IPS-18a (cell line): ENCODE measurements around the gene EEPD1.

Experiments
- H3K27ac ChIP-seq: one replicate; pipeline ENCODE4 v1.5.1; 2013; ENCODE audit warnings: low read length
- H3K27me3 ChIP-seq: one replicate; pipeline ENCODE4 v1.6.1; 2013; ENCODE audit warnings: mild to moderate bottlenecking, low read length; ENCODE audit not compliant: control insufficient read depth, insufficient read depth
- H3K36me3 ChIP-seq: one replicate; pipeline ENCODE4 v1.6.1; 2013; ENCODE audit warnings: low read depth, low read length; ENCODE audit not compliant: control insufficient read depth
- H3K4me1 ChIP-seq: one replicate; pipeline ENCODE4 v1.6.1; 2013; ENCODE audit warnings: low read depth, low read length; ENCODE audit not compliant: control insufficient read depth
- H3K4me3 ChIP-seq: one replicate; pipeline ENCODE4 v1.5.1; 2013; ENCODE audit warnings: low read length
- H3K9ac ChIP-seq: one replicate; pipeline ENCODE4 v1.6.1; 2013; ENCODE audit warnings: mild to moderate bottlenecking, low read length, moderate library complexity
- H3K9me3 ChIP-seq: one replicate; pipeline ENCODE4 v1.6.1; 2013; ENCODE audit warnings: low read depth, low read length; ENCODE audit not compliant: control insufficient read depth

The EEPD1 gene

DNA sequence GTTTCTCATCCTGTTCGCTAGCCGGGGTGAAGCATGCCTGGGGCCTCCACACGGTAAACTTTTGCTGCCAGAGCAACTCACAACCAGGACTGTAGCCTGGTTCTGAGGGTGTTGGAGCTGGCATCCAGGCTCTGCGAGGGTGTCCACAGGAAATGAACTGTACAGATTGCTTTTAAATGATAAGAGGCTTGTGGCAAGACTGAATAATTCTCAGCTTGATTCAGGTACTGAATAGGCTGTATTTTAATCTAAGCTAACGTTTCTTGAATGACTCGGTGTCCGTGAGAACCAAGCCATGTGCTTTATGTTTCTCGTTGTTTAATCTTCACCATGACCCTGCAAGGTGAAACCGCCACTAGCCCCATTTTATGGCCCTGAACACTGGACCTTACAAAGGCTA is 49.3 kb downstream of the EEPD1 start:
- no peaks in the 10 kb centered on the region for H3K27me3 ChIP-seq
- no peak overlapping the region for H3K27ac ChIP-seq
- peaks cover 1% of the 10 kb centered on the region for H3K4me1 ChIP-seq
- H3K9ac ChIP-seq, result no peak overlapping the region
- no peaks in the 10 kb centered on the region for H3K9me3 ChIP-seq
- no peaks in the 10 kb centered on the region for H3K36me3 ChIP-seq
- no peak overlapping the region for H3K4me3 ChIP-seq

DNA sequence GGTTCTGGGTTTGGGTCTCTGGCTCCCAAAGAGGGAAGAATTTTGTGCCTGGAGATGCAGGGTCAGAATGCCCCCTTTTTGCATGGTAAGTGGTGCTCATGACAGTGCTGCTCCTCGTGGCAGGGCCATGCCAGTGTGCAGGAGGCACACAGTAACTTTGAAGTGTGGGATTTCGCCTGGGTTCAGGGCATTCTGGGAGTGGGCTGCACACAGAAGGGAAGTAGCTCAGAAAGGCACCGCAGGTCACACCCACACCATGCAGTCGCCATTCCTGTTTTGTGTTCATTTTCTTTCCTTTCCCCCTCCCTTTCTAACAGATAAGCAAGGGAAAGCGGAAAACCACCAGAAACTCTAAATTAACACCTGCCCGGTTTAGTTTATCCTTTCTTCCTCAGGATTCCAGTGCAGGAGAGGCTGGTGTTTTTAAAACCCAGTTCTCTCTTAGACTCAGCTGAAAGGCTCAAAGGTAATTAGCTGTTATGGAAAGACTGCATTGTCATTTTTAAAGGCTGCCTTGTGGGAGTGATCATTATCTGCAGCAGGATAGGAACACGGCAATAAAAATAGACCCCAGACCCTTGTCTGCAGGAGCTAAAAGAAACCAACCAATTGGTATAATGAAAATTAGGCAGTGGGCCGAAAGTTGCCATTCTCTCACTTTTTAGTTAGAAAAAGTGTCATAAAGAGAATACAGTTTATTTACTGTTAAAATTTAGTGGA is 50.2 kb downstream of the EEPD1 start:
- H3K4me1 ChIP-seq, result peaks cover 8% of the 10 kb centered on the region
- no peak overlapping the region for H3K27ac ChIP-seq
- H3K9me3 ChIP-seq, result no peaks in the 10 kb centered on the region
- H3K4me3 ChIP-seq, result no peak overlapping the region
- no peaks in the 10 kb centered on the region for H3K27me3 ChIP-seq
- no peaks in the 10 kb centered on the region for H3K36me3 ChIP-seq
- H3K9ac ChIP-seq, result no peak overlapping the region

DNA sequence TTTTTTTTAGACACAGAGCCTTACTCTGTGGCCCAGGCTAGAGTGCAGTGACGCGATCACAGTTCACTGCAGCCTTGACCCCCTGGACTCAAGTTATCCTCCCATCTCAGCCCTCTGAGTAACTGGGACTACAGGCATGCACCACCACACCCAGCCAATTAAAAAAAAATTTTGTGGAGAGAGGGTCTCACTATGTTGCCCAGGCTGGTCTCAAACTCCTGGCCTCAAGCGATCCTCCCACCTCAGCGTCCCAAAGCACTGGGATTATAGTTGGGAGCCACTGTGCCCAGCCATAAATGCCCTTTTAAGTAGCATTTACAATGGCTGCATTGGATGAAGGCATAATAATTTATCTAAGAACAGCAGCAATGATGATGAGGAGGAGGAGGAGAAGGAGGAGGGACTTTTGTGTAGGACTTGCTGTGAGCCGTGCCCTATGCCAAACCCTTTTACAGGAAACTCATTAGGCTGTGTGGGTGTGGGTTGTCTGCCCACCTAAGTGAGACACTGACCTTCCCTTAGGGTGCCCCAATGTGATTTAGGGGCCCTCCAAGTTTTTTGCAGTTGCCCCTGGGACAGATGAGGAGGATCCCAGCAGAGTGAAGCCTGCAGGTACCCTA is 51.1 kb downstream of the EEPD1 start:
- Histone ChIP-seq H3K27me3 (no peaks in the 10 kb centered on the region), H3K9ac (no peak overlapping the region), H3K4me3 (no peak overlapping the region), H3K4me1 (peaks cover 8% of the 10 kb centered on the region), H3K36me3 (no peaks in the 10 kb centered on the region), H3K9me3 (no peaks in the 10 kb centered on the region), H3K27ac (no peak overlapping the region)

DNA sequence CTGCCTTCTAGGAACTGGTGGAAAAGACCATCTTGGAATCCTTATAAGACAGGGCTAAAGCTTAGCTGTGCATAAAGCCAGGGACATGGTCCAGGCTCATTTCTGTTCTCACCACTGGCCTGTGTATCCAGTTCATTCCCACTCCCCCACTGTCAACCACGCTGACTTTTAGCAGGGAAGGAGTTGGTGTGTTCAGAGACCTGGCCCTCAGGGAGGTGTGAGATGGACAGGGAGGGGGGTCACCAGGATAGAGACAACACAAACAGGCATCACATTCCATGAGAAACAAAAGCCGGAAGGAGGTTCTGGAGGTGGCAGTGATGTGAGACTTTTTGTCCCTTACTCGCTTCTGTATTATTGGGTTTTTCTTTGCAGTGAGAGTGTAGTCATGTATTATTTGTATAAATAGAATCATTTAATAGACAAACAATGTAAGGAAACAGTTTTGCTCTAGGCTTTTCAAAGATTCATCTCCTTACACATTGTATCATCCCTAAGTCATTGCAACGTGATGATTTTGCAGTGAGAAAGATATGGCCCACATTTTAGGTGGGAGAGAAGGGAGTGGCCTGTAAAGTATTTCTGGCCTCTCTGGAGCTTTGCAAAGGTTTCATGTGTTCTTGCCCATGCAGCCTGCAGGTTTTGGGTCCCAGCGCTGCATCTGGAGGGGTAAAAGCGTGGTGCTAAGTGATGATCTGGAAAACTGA is 52.0 kb downstream of the EEPD1 start:
- no peaks in the 10 kb centered on the region for H3K27me3 ChIP-seq
- no peaks in the 10 kb centered on the region for H3K9me3 ChIP-seq
- no peak overlapping the region for H3K27ac ChIP-seq
- H3K4me3 ChIP-seq, result no peak overlapping the region
- no peaks in the 10 kb centered on the region for H3K36me3 ChIP-seq
- H3K4me1 ChIP-seq, result peaks cover 8% of the 10 kb centered on the region
- no peak overlapping the region for H3K9ac ChIP-seq

DNA sequence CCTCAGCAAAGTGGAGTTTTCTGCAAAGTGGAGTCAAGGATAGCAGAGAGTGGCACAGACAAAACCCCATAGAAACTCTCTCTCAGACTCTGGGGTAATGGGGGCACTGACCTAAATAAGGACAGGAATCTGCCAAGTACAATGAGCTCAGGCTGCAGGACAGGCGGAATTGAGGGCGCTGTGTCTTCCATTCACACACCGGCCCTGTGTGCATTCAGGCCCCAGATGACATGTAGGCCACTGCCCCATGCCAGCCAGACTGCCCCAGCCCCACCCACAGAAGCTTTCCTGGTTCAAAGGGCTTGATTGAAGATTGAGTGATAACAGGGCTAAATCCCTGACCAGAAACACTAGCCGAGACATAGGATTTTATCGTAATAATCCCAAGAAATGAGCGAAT is 52.7 kb downstream of the EEPD1 start:
- Histone ChIP-seq H3K9ac (no peak overlapping the region), H3K27ac (no peak overlapping the region), H3K9me3 (no peaks in the 10 kb centered on the region), H3K27me3 (no peaks in the 10 kb centered on the region), H3K4me3 (no peak overlapping the region), H3K36me3 (no peaks in the 10 kb centered on the region), H3K4me1 (peaks cover 8% of the 10 kb centered on the region)

DNA sequence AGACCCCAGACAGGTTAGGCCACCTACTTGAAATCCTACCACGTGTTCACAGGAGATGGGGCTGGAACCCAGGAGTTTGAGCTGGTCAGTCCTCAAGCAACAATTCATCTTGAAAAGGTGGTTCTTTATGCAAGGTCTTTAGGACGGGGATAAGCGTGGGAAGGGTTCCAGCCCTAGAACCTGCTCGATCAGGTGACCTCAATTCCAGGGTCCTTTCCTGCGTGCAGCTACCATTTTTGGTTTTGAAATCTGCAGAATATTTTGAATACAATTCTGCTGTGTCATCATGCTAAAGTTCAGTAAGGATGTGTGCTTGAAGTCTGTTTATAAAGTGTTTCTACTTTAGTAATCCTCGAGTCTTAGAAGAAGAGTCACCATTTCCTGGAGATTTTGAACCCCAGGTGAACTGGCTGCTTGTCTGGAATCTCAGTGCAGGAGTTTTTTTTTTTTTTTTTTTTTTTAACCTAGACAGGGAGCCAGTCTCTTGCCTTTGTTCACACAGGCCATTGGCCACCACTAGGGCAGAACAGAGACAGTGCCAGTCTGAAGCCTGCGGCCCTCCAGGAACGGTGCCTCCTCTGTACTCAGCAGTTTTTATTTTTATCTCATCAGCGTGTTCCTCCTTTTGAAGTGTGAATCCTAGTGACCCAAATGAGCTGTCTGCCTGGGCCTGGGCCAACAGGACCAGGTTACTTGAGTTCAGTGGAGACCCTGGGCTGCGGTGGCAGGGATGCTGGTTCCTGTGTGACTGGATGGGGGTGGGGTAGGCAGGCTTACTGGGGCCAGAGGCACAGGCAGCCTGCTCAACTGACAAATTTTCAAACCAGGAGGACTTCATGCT is 54.6 kb downstream of the EEPD1 start:
- Histone ChIP-seq H3K9me3 (no peaks in the 10 kb centered on the region), H3K9ac (no peak overlapping the region), H3K4me1 (peaks cover 8% of the 10 kb centered on the region), H3K36me3 (no peaks in the 10 kb centered on the region), H3K4me3 (no peak overlapping the region), H3K27me3 (no peaks in the 10 kb centered on the region), H3K27ac (no peak overlapping the region)

DNA sequence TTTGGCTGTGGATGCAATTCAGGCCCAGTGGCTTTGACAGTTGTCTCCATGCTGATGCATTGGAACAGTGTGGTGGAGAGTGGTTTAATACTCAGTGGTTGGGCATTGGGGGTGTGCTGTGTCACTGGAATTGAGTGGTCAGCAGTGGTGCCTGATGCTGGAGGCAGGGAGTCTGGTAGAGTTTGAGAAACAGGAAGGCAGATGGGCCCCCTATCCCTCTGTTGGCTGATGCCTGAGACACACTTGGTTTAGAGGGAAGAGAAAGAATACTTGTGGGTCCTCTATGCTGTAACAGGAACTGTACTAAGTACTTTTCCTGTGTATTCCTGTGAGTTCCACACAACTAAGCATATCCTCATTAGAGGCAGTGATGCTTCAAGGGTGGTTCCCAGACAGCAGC is 55.4 kb downstream of the EEPD1 start:
- H3K9ac ChIP-seq, result no peak overlapping the region
- no peaks in the 10 kb centered on the region for H3K9me3 ChIP-seq
- H3K27me3 ChIP-seq, result no peaks in the 10 kb centered on the region
- no peak overlapping the region for H3K4me3 ChIP-seq
- no peak overlapping the region for H3K27ac ChIP-seq
- H3K36me3 ChIP-seq, result no peaks in the 10 kb centered on the region
- H3K4me1 ChIP-seq, result peaks cover 8% of the 10 kb centered on the region

DNA sequence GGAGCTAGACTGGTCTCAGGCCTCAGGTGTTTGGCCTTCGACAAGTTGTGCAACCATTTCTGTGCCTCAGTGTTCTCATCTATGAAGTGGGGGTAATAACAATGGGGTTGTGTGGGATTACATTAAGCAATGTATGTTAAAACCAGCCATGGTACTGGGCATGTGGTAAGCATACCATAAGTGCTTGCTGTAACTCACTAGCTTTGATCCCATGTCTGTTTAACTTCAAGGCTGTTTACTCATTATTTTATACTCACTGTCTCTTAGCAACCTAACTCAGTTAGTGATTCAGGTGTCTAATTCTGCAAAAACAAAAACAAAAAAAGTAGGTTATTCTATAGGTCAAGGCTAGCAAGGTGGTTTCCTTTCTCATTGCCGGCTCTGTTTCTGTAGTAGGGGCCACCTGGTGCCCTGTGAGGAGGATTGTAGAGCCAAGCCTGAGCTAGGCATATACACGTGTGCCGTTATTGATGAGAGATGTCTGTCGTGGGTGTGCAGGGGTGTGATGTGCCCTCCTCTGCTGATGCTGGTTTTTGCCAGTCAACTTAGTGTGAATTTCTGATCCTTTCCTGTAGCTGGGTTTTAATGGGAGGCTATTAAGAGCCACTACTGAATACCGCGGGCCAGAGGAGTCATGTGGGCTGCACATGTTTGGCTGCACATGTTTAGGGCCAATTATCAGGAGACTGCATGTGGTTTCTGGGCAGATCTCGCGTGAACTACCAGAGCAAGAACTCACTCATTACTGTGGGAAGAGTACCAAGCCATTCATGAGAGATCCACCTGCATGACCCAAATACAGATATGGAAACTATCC is 56.2 kb downstream of the EEPD1 start:
- H3K27me3 ChIP-seq, result no peaks in the 10 kb centered on the region
- no peak overlapping the region for H3K4me3 ChIP-seq
- H3K36me3 ChIP-seq, result no peaks in the 10 kb centered on the region
- no peak overlapping the region for H3K9ac ChIP-seq
- peaks cover 8% of the 10 kb centered on the region for H3K4me1 ChIP-seq
- H3K9me3 ChIP-seq, result no peaks in the 10 kb centered on the region
- no peak overlapping the region for H3K27ac ChIP-seq

DNA sequence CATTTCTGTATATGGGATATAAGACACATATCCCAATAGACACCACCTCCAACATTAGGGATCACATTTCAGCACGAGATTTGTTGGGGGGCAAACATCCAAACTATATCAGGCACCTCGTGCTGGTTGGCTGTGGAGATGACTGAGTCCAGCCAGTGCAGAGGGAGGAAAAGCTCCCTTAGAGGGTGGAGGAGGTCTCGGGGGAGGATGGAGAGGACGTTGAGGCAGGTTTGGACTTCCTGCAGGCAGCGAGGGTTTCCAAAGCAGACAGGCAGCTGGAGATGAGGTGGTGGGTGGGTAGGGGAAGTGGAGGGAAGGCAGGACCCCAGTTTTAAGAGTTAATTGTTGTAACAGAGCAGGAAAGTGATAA is 56.7 kb downstream of the EEPD1 start:
- Histone ChIP-seq H3K9me3 (no peaks in the 10 kb centered on the region), H3K4me3 (no peak overlapping the region), H3K9ac (no peak overlapping the region), H3K27ac (no peak overlapping the region), H3K27me3 (no peaks in the 10 kb centered on the region), H3K4me1 (peaks cover 14% of the 10 kb centered on the region), H3K36me3 (no peaks in the 10 kb centered on the region)

DNA sequence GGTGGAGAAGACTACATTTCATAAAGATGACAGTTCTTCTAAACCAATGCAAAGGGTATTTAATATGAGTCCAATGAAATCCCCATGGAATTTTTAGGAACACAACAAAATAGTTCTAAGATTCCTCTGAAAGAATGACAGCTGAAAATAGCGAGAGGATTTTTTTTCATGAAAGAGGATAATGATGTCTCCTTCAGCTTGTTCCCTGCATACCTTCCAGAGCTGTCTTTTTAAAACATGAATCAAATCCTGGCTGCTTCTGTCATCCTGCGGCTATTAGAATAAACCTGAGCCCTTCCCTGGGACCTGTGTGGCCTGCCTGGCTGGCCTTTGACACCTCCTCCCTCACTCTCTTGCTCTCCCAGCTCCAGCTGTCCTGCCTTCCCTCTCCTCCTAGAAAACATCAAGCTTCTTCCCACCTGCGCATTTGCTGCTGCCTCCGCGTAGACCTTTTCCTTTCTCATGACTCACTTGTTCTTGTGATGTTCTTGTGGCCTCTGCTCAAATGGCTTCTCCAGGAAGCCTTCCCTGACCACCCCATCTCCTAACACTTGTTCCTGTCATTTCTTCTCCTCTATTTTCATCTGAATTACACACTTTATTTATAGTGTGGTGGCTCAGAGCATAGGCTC is 57.4 kb downstream of the EEPD1 start:
- Histone ChIP-seq H3K27me3 (no peaks in the 10 kb centered on the region), H3K4me3 (no peak overlapping the region), H3K36me3 (no peaks in the 10 kb centered on the region), H3K27ac (no peak overlapping the region), H3K9me3 (no peaks in the 10 kb centered on the region), H3K4me1 (peaks cover 16% of the 10 kb centered on the region), H3K9ac (no peak overlapping the region)
